ENCODE results near the gene MBD5.
A peak's percentile ranks its signal among the peaks of the same experiment; 100 is the strongest.

Gene MBD5

GRCh38 chr2:148013876-148014275 is 7.0 kb upstream of the MBD5 start:
- Histone ChIP-seq H3K4me1 (ENCODE audit: insufficient read depth, poor library complexity, severe bottlenecking) (peaks cover 8% of the 10 kb centered on the region), H3K4me3 (ENCODE audit: severe bottlenecking) (no peak overlapping the region), H3K27ac (ENCODE audit: poor library complexity, severe bottlenecking) (no peak overlapping the region), H3K27me3 (ENCODE audit: insufficient read depth, poor library complexity, severe bottlenecking) (no peaks in the 10 kb centered on the region), H3K9me3 (ENCODE audit: severe bottlenecking) (no peaks in the 10 kb centered on the region), H3K36me3 (ENCODE audit: low read depth) (peaks cover 3% of the 10 kb centered on the region; the same call in 1 of the 2 replicates)
- DNase-seq (ENCODE audit: low spot score) (no peak), ATAC-seq (ENCODE audit: low read depth) (no peak)
- no peak for TF ChIP-seq CTCF (IDR thresholded peaks at IDR 0.05; ENCODE audit: poor library complexity, severe bottlenecking)

- ATAC-seq (ENCODE audit: low read depth) (no peak), DNase-seq (ENCODE audit: low spot score) (no peak)
- H3K4me1 ChIP-seq (ENCODE audit: insufficient read depth, poor library complexity, severe bottlenecking): peaks cover 8% of the 10 kb centered on the region
- no peak overlapping the region for H3K27ac ChIP-seq (ENCODE audit: poor library complexity, severe bottlenecking)
- H3K36me3 ChIP-seq (ENCODE audit: low read depth): 0 out of 2 replicates have a peak, but pooled peaks cover 3% of the 10 kb centered on the region
- H3K4me3 ChIP-seq (ENCODE audit: severe bottlenecking): no peak overlapping the region
- no peaks in the 10 kb centered on the region for H3K27me3 ChIP-seq (ENCODE audit: insufficient read depth, poor library complexity, severe bottlenecking)
- TF ChIP-seq CTCF (IDR thresholded peaks at IDR 0.05; ENCODE audit: poor library complexity, severe bottlenecking): no peak
- H3K9me3 ChIP-seq (ENCODE audit: severe bottlenecking): no peaks in the 10 kb centered on the region
Observed at GRCh38 chr2:148014616-148015015, 6.3 kb upstream of the MBD5 start.

- TF ChIP-seq CTCF (IDR thresholded peaks at IDR 0.05; ENCODE audit: poor library complexity, severe bottlenecking): peak; percentile 66
Observed at GRCh38 chr2:148020111-148021058, 506 bp upstream of the MBD5 start, which contains the start of gene ORC4. Gene ORC4 (minus strand): TSS chr2:148020737. CDS start chr2:147975958, 44,779 bp downstream.

GRCh38 chr2:148021886-148022285 is 995 bp downstream of the MBD5 start:
- H3K9me3 ChIP-seq (ENCODE audit: severe bottlenecking): no peaks in the 10 kb centered on the region
- peak overlapping the region; percentile 74 for H3K27ac ChIP-seq (ENCODE audit: poor library complexity, severe bottlenecking)

More at GRCh38 chr2:148020111-148021058, 506 bp upstream of the MBD5 start, which contains the start of gene ORC4:
- no peaks in the 10 kb centered on the region for H3K9me3 ChIP-seq (ENCODE audit: severe bottlenecking)
- peaks cover 5% of the 10 kb centered on the region for H3K36me3 ChIP-seq (ENCODE audit: low read depth)
- ATAC-seq (ENCODE audit: low read depth): peak; percentile 85
- peaks cover 16% of the 10 kb centered on the region for H3K4me1 ChIP-seq (ENCODE audit: insufficient read depth, poor library complexity, severe bottlenecking)
- DNase-seq (ENCODE audit: low spot score): peak; percentile 99
- no peaks in the 10 kb centered on the region for H3K27me3 ChIP-seq (ENCODE audit: insufficient read depth, poor library complexity, severe bottlenecking)
- H3K27ac ChIP-seq (ENCODE audit: poor library complexity, severe bottlenecking): peak within 1 kb of the TSS; percentile 74
- peak within 1 kb of the TSS; percentile 70 for H3K4me3 ChIP-seq (ENCODE audit: severe bottlenecking)

More at GRCh38 chr2:148021886-148022285, 995 bp downstream of the MBD5 start:
- peaks cover 11% of the 10 kb centered on the region for H3K36me3 ChIP-seq (ENCODE audit: low read depth)
- DNase-seq (ENCODE audit: low spot score) (no peak), ATAC-seq (ENCODE audit: low read depth) (no peak)
- H3K27me3 ChIP-seq (ENCODE audit: insufficient read depth, poor library complexity, severe bottlenecking): no peaks in the 10 kb centered on the region
- no peak for TF ChIP-seq CTCF (IDR thresholded peaks at IDR 0.05; ENCODE audit: poor library complexity, severe bottlenecking)
- H3K4me3 ChIP-seq (ENCODE audit: severe bottlenecking): peak overlapping the region; percentile 70
- peaks cover 16% of the 10 kb centered on the region for H3K4me1 ChIP-seq (ENCODE audit: insufficient read depth, poor library complexity, severe bottlenecking)

All from RWPE2 (cell line).